22Rv1 (cell line): ENCODE data around the gene ARHGEF38.

ENCODE experiments used
- CTCF ChIP-seq: fragments of 450-650 bp; IDR thresholded peaks from 2 replicates; pipeline ENCODE4 v1.5.1; 2017; ENCODE audit warnings: mild to moderate bottlenecking
- ZFX ChIP-seq: fragments of 450-650 bp; IDR thresholded peaks from 2 replicates; pipeline ENCODE4 v1.6.1; 2017; ENCODE audit warnings: antibody characterized with exemption, borderline replicate concordance

DNA sequence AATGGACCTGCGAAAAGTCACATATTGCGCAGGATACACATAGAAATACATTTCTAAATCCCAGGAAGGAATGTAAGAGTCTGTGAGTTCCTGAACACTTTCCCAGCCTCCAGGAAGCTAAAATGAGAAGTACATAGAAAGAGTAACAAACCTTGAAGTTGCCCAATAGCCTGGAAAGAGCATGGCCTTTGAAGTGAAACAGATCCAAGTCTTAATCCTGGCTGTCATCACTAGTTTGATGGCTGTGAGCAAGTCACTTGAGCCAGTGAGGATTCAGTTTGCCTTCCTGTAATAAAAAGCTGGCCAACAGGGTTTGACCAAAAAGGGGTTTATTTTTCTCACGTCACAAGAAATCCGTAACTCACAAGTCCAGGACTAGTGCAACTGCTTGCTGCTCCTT is 69.8 kb downstream of the ARHGEF38 start:
- TF ChIP-seq CTCF: no peak
- TF ChIP-seq ZFX: no peak
